ENCODE results near the gene KIF26A.

Gene KIF26A

GRCh38 chr14:104187931-104188726 lies 49.7 kb downstream of the KIF26A start:
- in situ Hi-C loops (cut with HindIII; ENCODE audit: low sequenced_read_pairs), result no loop called here

GRCh38 chr14:104188727-104189400 lies 50.5 kb downstream of the KIF26A start:
- in situ Hi-C loops (cut with HindIII; ENCODE audit: low sequenced_read_pairs), result no loop called here

GRCh38 chr14:104189629-104190335 lies 51.4 kb downstream of the KIF26A start:
- in situ Hi-C loops (cut with HindIII; ENCODE audit: low sequenced_read_pairs), result loop anchor here (10.0 kb wide), 2 partner anchors 55 to 405 kb away; no protein-coding TSS in a partner anchor

GRCh38 chr14:104190396-104191000 lies 52.1 kb downstream of the KIF26A start:
- in situ Hi-C loops (cut with HindIII; ENCODE audit: low sequenced_read_pairs), result loop anchor here (10.0 kb wide), 2 partner anchors 54 to 404 kb away; no protein-coding TSS in a partner anchor

- in situ Hi-C loops (cut with HindIII; ENCODE audit: low sequenced_read_pairs), result loop anchor here (10.0 kb wide), 2 partner anchors 53 to 403 kb away; no protein-coding TSS in a partner anchor
These were observed 53.1 kb downstream of the KIF26A start for GRCh38 chr14:104191409-104191997.

GRCh38 chr14:104192146-104192882 lies 53.9 kb downstream of the KIF26A start:
- in situ Hi-C loops (cut with HindIII; ENCODE audit: low sequenced_read_pairs), result loop anchor here (10.0 kb wide), 2 partner anchors 52 to 402 kb away; no protein-coding TSS in a partner anchor

- in situ Hi-C loops (cut with HindIII; ENCODE audit: low sequenced_read_pairs), result loop anchor here (10.0 kb wide), 2 partner anchors 52 to 402 kb away; no protein-coding TSS in a partner anchor
These were observed 54.5 kb downstream of the KIF26A start for GRCh38 chr14:104192883-104193245.

- in situ Hi-C loops (cut with HindIII; ENCODE audit: low sequenced_read_pairs), result loop anchor here (10.0 kb wide), 2 partner anchors 51 to 401 kb away; no protein-coding TSS in a partner anchor
These were observed 55.6 kb downstream of the KIF26A start for GRCh38 chr14:104194016-104194415.

GRCh38 chr14:104194716-104195115 lies 56.3 kb downstream of the KIF26A start:
- in situ Hi-C loops (cut with HindIII; ENCODE audit: low sequenced_read_pairs), result loop anchor here (10.0 kb wide), 2 partner anchors 50 to 400 kb away; no protein-coding TSS in a partner anchor

- in situ Hi-C loops (cut with HindIII; ENCODE audit: low sequenced_read_pairs), result loop anchor here (10.0 kb wide), 2 partner anchors 49 to 399 kb away; no protein-coding TSS in a partner anchor
These were observed 57.0 kb downstream of the KIF26A start for GRCh38 chr14:104195361-104195760.

- in situ Hi-C loops (cut with HindIII; ENCODE audit: low sequenced_read_pairs), result loop anchor here (10.0 kb wide), 2 partner anchors 49 to 399 kb away; no protein-coding TSS in a partner anchor
These were observed 57.5 kb downstream of the KIF26A start for GRCh38 chr14:104195878-104196277.

GRCh38 chr14:104196461-104197140 lies 58.2 kb downstream of the KIF26A start:
- in situ Hi-C loops (cut with HindIII; ENCODE audit: low sequenced_read_pairs), result loop anchor here (10.0 kb wide), 2 partner anchors 48 to 398 kb away; no protein-coding TSS in a partner anchor

GRCh38 chr14:104197449-104198247 lies 59.3 kb downstream of the KIF26A start:
- in situ Hi-C loops (cut with HindIII; ENCODE audit: low sequenced_read_pairs), result loop anchor here (10.0 kb wide), 2 partner anchors 47 to 397 kb away; no protein-coding TSS in a partner anchor

- in situ Hi-C loops (cut with HindIII; ENCODE audit: low sequenced_read_pairs), result loop anchor here (10.0 kb wide), 2 partner anchors 45 to 395 kb away; no protein-coding TSS in a partner anchor
These were observed 61.0 kb downstream of the KIF26A start for GRCh38 chr14:104199266-104199895.

- in situ Hi-C loops (cut with HindIII; ENCODE audit: low sequenced_read_pairs), result no loop called here
These were observed 61.7 kb downstream of the KIF26A start for GRCh38 chr14:104200106-104200505.

- in situ Hi-C loops (cut with HindIII; ENCODE audit: low sequenced_read_pairs), result no loop called here
These were observed 62.2 kb downstream of the KIF26A start for GRCh38 chr14:104200591-104200990.

- in situ Hi-C loops (cut with HindIII; ENCODE audit: low sequenced_read_pairs), result no loop called here
These were observed 62.7 kb downstream of the KIF26A start for GRCh38 chr14:104201063-104201462.
